ENCODE results near the gene SEC24D.

SEC24D gene

GRCh38 chr4:118843237-118843636 lies 7.3 kb upstream of the SEC24D start:
- DNase-seq, result no peak

DNA sequence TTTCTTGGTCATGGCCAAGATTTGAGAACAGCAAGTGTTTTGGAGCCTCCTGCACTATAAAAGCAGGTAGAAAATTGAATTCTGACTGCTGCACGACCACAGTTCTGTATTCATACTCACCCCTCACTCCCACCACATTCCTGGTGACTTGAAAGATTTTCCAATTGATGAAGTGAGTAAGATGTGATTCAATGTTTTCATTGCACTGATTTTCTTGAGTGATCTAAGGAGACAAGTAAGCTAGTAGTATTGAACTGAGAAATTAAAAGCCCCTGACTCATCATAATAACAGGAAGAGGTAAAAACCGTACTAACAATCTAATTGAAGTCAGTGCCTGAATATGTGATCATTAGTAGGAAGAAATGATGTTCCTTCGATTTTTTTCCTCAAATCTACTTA lies 6.1 kb upstream of the SEC24D start:
- DNase-seq, result no peak

- no peak for DNase-seq
Observed at GRCh38 chr4:118839221-118839927, 3.4 kb upstream of the SEC24D start.

GRCh38 chr4:118837121-118837507 lies 1.2 kb upstream of the SEC24D start:
- no peak for DNase-seq

DNA sequence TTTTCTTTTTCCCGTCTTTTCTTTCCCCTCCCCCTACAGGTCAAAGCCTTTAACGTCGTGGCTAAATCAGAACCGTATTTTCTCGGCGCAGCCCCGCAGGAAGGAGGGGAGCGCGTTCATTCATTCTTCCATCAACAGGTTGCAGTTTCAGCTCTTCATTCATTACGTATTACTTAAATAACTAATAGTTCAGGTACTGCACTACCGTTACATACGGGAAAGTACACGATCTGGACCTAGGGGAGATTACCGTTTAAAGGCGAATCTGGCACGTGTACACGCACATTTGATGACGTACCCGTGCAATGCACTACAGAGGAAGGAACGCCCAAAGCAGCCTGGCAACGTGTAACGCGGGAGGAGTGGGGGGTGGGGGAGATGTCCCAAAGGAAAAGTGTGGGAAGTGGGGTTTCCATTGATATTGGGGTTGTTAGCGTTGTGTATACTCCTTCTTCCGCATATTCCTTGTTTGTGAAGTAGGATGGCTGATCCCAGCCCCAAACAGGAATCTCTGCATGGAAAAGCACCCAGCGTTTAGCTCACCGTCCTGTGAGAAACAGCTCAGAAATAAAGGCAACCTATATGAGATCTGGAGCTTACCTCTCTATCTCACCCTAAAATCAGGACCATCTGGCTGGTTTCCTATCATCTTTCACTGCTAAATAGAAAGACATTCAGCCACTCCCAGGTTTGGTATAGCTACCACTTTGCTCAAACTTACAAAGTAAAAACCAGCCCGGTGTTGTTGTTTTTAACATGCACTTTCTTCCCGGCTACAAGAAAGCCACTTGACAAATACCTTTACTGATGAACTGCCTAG lies 585 bp upstream of the SEC24D start:
- DNase-seq, result peak in 5 of 6 experiments; percentile 44 to 68 (median 56)

- DNase-seq, result peak in 5 of 6 experiments; percentile 11 to 54 (median 25)
Observed at GRCh38 chr4:118834960-118835569, 861 bp downstream of the SEC24D start.

DNA sequence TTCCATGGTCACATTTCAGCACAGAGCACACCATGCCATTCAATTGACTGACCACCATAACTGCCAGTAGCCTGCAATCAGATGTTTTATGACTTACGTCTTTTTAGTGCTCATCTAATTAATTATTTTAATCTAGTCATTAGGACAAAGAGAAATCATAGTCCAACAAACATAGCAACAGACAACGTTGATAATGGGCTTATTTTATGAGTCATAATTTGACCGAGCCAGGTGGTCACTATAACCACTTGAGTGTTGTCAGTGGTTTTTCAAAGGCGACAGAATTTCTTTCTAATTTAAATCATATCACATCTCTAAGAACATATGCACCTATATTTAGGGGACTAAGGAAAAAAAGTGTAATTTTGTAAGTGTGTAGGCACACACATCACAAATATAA lies 1.9 kb downstream of the SEC24D start:
- no peak for DNase-seq

DNA sequence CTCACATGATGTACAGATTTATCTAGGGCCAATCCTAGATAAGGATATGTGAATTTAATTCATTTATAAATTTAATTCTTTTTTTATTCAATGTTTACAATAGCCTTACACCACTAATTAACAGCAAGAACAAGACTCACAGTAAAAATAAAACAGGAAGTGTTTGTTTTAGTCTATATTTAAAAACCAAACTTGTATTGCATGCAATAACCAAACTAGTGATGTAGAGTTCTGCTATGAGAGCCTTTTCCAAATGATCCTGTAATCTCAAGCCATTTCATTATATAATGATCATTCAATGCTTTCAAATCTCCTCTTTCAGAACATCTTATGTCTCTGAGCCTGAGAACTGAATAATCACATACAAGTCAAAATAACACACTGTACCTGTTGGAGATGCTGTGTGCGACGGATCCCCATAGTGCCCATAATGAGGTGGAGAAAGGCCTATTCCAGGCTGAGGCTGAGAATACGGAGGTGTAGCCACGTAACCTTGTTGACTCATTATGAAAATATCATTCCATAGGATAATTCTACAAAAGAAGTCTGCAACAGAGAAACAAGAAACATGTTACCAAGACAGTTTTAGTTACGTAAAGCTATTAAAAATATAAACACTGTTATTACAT lies 2.6 kb downstream of the SEC24D start:
- no peak for DNase-seq

DNA sequence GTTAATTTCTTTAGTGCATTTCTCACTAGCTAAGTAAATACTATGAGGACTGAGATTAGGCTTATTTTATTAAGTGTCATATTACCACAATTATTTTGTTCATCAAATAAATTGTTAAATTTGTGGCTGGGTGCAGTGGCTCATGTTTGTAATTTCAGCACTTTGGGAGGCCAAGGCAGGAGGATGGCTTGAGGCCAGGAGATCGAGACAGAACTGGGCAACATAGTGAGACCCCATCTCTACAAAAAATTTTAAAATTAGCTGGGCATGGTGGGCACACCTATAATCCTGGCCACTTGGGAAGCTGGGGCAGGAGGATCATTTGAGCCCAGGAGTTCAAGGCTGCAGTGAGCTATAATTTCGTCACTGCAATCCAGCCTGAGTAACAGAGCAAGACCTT lies 6.8 kb downstream of the SEC24D start:
- no peak for DNase-seq

GRCh38 chr4:118826723-118827444 lies 9.0 kb downstream of the SEC24D start:
- no peak for DNase-seq

GRCh38 chr4:118825799-118826198 lies 10.1 kb downstream of the SEC24D start:
- no peak for DNase-seq

- DNase-seq, result no peak
Observed at GRCh38 chr4:118824141-118824540, 11.8 kb downstream of the SEC24D start.

DNA sequence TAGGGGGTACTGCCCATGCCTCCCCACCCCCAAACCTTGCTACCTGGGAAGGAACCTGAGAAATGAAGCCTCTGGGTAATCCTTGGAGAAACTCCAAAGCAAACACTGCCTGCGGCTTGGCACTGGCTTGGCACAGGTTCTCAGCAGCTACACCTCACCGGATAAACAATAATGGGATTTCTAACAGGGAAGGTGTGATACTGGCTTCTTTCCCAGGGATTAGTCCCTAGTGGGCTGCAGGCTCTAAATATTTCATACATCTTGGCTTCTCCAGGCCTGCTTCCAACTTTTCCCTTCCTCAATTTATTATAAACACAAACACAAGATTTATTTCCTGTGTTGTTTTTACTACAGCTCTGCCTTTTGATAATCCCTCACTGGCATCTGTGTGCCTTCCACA lies 12.5 kb downstream of the SEC24D start:
- no peak for DNase-seq

- DNase-seq, result no peak
Observed at GRCh38 chr4:118821590-118822293, 14.2 kb downstream of the SEC24D start.

GRCh38 chr4:118817178-118817930 lies 18.6 kb downstream of the SEC24D start:
- no peak for DNase-seq

DNA sequence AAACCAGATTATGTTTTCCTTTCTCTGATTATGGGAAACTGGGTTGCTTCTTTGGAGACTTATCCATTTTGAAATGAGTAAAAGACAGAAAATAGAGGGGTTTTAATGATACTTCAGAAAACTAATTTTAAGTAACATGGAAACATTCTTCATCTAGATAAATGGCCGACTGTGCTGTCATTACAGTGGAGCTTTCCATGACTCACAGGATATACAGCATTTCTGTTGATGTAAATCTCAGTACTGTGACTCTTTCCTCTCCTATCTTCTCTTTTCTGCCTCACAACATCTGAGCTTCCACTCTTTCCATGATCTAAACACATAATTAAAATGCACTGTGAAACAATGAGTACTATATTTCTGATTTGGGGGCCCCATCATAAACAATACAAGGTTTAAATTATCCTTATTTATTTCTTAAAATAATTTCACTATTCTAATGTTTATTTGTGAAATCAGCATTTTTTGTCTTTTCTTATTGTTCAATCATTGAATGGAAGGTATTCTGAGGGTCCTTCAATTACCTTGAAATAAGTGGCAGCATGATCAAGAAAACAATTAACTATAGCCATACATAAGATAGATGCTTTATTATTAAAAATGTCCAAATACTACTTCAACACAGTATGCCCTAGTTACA lies 19.3 kb downstream of the SEC24D start:
- no peak for DNase-seq

- DNase-seq, result no peak
Observed at GRCh38 chr4:118814891-118815290, 21.0 kb downstream of the SEC24D start.

- DNase-seq, result no peak
Observed at GRCh38 chr4:118814058-118814457, 21.9 kb downstream of the SEC24D start.

- DNase-seq, result no peak
Observed at GRCh38 chr4:118813561-118813960, 22.4 kb downstream of the SEC24D start.

DNA sequence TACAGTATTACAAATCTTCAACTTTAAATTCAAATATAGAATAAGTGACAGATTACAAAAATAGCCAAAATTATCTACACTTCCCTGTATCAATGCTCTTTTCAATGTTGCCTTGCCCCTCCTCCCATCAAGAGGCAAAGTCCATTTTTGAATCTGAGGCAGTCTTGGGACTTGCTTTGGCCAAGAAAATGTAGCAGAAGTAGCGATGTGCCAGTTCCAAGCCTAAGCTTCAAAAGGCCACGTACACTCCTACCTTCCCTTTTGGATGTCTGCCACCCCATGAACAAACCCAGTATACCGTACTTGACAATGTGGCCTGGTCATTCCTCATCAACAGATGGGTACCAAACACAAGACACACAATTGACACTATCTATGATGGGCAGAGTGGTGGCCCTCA lies 24.1 kb downstream of the SEC24D start:
- no peak for DNase-seq

Measured in stimulated activated naive CD4-positive, alpha-beta T cell (primary cell).